Neural cell (in vitro differentiated cells): ENCODE results near the gene CDKAL1. TPM values are rescaled to one million over a fixed set of nuclear protein-coding genes. Genes with fewer than 3 reads are reported as not detected.

ENCODE experiments used
- H2AFZ ChIP-seq: fragments of 200-600, 300-800 bp; sonication (generic), shearing (Covaris generic); 2 replicates; pipeline ENCODE4 v1.6.0; 2014; ENCODE audit warnings: low read depth, mild to moderate bottlenecking, antibody characterized with exemption, low read length, moderate library complexity
- H3F3A ChIP-seq: fragments of 200-600 bp; shearing (Covaris generic); 2 replicates; pipeline ENCODE4 v1.6.1; 2016; ENCODE audit warnings: mild to moderate bottlenecking, moderate library complexity, mixed read lengths, antibody characterized with exemption, low read length; ENCODE audit not compliant: insufficient read depth, poor library complexity, severe bottlenecking
- H3K27ac ChIP-seq: fragments of 200-600, 300-800 bp; sonication (generic), shearing (Covaris generic); 2 replicates; pipeline ENCODE4 v1.5.1; 2014; ENCODE audit warnings: mild to moderate bottlenecking, low read length, moderate library complexity
- H3K27me3 ChIP-seq: fragments of 300-800, 200-600 bp; sonication (generic), shearing (Covaris generic); 2 replicates; pipeline ENCODE4 v1.6.0; 2014; ENCODE audit warnings: mild to moderate bottlenecking, low read depth, low read length, moderate library complexity; ENCODE audit not compliant: insufficient read depth
- H3K36me3 ChIP-seq: fragments of 300-800, 200-600 bp; sonication (generic), shearing (Covaris generic); 2 replicates; pipeline ENCODE4 v1.5.1; 2014; ENCODE audit warnings: mild to moderate bottlenecking, antibody characterized with exemption, low read length, moderate library complexity; ENCODE audit not compliant: insufficient read depth
- H3K4me2 ChIP-seq: fragments of 300-800, 200-600 bp; sonication (generic), shearing (Covaris generic); 2 replicates; pipeline ENCODE4 v1.6.0; 2014; ENCODE audit warnings: mild to moderate bottlenecking, low read length
- H3K4me3 ChIP-seq: fragments of 300-800, 200-600 bp; sonication (generic), shearing (Covaris generic); 2 replicates; pipeline ENCODE4 v1.5.1; 2014; ENCODE audit warnings: mild to moderate bottlenecking, low read length, moderate library complexity
- H3K79me2 ChIP-seq: fragments of 200-600 bp; shearing (Covaris generic); replicated peaks from 2 replicates; pipeline ENCODE4 v1.6.0; 2014; ENCODE audit warnings: mild to moderate bottlenecking, low read length, moderate library complexity; ENCODE audit not compliant: insufficient read depth
- H3K9ac ChIP-seq: fragments of 300-800, 200-600 bp; sonication (generic), shearing (Covaris generic); 2 replicates; pipeline ENCODE4 v1.6.1; 2016; ENCODE audit warnings: mild to moderate bottlenecking, low read length, mixed read lengths
- H3K9me2 ChIP-seq: fragments of 200-600 bp; shearing (Covaris generic); 2 replicates; pipeline ENCODE4 v1.6.1; 2016; ENCODE audit warnings: mild to moderate bottlenecking, low read length, mixed read lengths; ENCODE audit not compliant: insufficient read depth
- H3K9me3 ChIP-seq: fragments of 200-600, 300-800 bp; sonication (generic), shearing (Covaris generic); 2 replicates; pipeline ENCODE4 v1.6.1; 2016; ENCODE audit warnings: mild to moderate bottlenecking, mixed run types, low read length, moderate library complexity, mixed read lengths
- H4K20me1 ChIP-seq: fragments of 200-600 bp; shearing (Covaris generic); 2 replicates; pipeline ENCODE4 v1.6.1; 2016; ENCODE audit warnings: mild to moderate bottlenecking, mixed run types; ENCODE audit not compliant: insufficient read depth
- CTCF ChIP-seq: fragments of 450-650 bp; IDR thresholded peaks from 2 replicates; pipeline ENCODE4 v1.5.1; 2014; ENCODE audit warnings: antibody characterized with exemption, mild to moderate bottlenecking, moderate library complexity; ENCODE audit not compliant: poor library complexity, severe bottlenecking
- EP300 ChIP-seq: fragments of 450-650 bp; conservative IDR thresholded peaks from 2 replicates; pipeline ENCODE4 v1.6.1; 2014; ENCODE audit warnings: antibody characterized with exemption, mild to moderate bottlenecking, moderate library complexity; ENCODE audit not compliant: poor library complexity, severe bottlenecking
- RAD21 ChIP-seq: fragments of 450-650 bp; conservative IDR thresholded peaks from 2 replicates; pipeline ENCODE4 v1.6.1; 2014; ENCODE audit warnings: antibody characterized with exemption, mild to moderate bottlenecking, moderate library complexity
- REST ChIP-seq: IDR thresholded peaks from 2 replicates; pipeline ENCODE4 v1.6.1; 2012; ENCODE audit warnings: borderline replicate concordance
- TAF1 ChIP-seq: IDR thresholded peaks from 2 replicates; pipeline ENCODE4 v1.6.1; 2012; ENCODE audit warnings: low read depth
- polyA plus RNA-seq: library from polyadenylated mRNA; depleted of rRNA; stranded (reverse); fragments of >200 nt; gene quantifications from 2 replicates; pipeline ENCODE4 v1.2.3, GENCODE V29; 2014

CDKAL1 gene
- polyA plus RNA-seq, 1 donor from 2014 or later: 10.7 TPM

DNA sequence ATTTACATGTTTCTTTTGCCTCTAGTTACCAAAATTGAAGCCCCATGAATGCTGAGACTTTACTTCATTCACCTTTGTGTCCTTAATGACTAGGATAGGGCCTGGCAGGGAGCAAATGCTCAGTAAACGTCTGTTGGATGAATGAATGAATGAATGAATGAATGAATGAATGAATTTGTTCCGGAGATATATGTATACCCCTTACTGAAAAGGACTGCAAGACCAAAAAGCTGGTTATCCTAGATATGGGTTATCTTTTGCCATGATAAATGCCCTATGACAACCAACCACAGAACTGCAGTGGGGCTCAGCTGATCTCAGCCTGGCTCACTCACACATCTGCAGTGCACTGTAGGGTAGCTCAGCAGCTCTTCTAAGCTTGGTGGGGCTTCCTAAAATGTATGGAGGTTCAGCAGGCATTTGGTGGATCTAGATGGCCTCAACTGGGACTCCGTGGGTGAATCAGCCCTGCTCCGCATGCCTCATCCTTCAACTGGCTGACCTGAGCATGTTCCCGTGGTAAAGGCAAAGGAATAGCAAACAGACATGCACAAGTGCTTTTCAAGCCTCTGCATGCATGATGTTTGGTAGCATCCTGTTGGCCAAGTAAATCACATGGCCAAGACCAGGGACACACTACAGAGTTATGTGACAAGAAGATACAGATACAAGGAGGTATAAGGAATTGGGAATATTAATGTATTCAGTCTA lies 680.6 kb downstream of the CDKAL1 start:
- TF ChIP-seq TAF1 (no peak), CTCF (no peak), REST (no peak)
- H3K27ac ChIP-seq: no peak overlapping the region
- no peaks in the 10 kb centered on the region for H3K27me3 ChIP-seq
- no peaks in the 10 kb centered on the region for H3F3A ChIP-seq
- H4K20me1 ChIP-seq: no peaks in the 10 kb centered on the region
- no peaks in the 10 kb centered on the region for H3K36me3 ChIP-seq
- no peak overlapping the region for H3K4me2 ChIP-seq
- H3K4me3 ChIP-seq: no peak overlapping the region
- no peaks in the 10 kb centered on the region for H3K9me3 ChIP-seq
- no peak overlapping the region for H3K9ac ChIP-seq
- H3K79me2 ChIP-seq: no peaks in the 10 kb centered on the region
- H2AFZ ChIP-seq: no peak overlapping the region
- H3K9me2 ChIP-seq: no peaks in the 10 kb centered on the region

DNA sequence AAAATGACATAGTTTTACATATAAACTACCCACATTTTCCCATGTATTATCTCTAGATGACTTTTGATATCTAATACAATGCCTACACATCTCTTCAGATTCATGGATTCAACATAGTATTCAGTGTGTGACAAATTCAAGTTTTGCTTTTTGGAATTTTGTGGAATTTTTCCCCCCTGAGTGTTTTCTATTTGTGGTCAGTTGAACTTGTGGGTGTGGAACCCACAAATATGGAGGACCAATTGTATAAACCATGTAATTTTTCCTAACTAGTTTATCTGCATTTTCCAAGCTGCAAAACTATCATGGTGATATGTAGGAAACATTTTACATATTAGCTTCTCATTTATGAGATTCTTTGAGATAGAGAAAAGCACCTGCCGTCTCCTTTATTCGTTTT lies 685.0 kb downstream of the CDKAL1 start:
- no peak overlapping the region for H3K4me3 ChIP-seq
- no peaks in the 10 kb centered on the region for H3K36me3 ChIP-seq
- no peak overlapping the region for H3K9ac ChIP-seq
- no peaks in the 10 kb centered on the region for H3F3A ChIP-seq
- H3K27ac ChIP-seq: no peak overlapping the region
- H3K9me3 ChIP-seq: no peaks in the 10 kb centered on the region
- no peaks in the 10 kb centered on the region for H4K20me1 ChIP-seq
- no peaks in the 10 kb centered on the region for H3K27me3 ChIP-seq
- no peaks in the 10 kb centered on the region for H3K9me2 ChIP-seq
- no peak overlapping the region for H2AFZ ChIP-seq
- H3K79me2 ChIP-seq: no peaks in the 10 kb centered on the region
- TF ChIP-seq CTCF: no peak
- TF ChIP-seq RAD21: no peak
- no peak for TF ChIP-seq TAF1
- TF ChIP-seq EP300: no peak
- TF ChIP-seq REST: no peak
- H3K4me2 ChIP-seq: no peak overlapping the region
